ENCODE measurements around the gene RAD50.

Gene RAD50

DNA sequence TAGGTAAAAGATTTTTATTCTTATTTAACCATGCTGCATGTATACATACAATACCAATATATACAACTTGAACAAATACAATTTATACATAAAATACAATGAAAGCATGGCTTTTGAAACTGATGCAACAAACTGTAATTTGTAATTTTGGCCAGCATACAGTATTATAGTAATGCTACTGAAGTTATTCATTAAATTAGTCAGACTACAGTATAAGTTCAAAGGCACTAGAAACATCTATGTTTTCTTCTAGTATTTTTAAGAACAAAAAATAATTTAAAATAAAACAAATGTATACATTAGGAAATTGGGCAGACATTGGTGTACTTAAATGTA, 135.8 kb downstream of the RAD50 start:
- Histone ChIP-seq H3K4me3 (ENCODE audit: severe bottlenecking) (no peak overlapping the region), H3K27ac (ENCODE audit: poor library complexity, severe bottlenecking) (no peak overlapping the region), H3K36me3 (ENCODE audit: low read depth) (peaks cover 25% of the 10 kb centered on the region), H3K27me3 (ENCODE audit: insufficient read depth, poor library complexity, severe bottlenecking) (no peaks in the 10 kb centered on the region), H3K9me3 (ENCODE audit: severe bottlenecking) (no peaks in the 10 kb centered on the region), H3K4me1 (ENCODE audit: insufficient read depth, poor library complexity, severe bottlenecking) (no peaks in the 10 kb centered on the region)
- TF ChIP-seq, protein P1, sequence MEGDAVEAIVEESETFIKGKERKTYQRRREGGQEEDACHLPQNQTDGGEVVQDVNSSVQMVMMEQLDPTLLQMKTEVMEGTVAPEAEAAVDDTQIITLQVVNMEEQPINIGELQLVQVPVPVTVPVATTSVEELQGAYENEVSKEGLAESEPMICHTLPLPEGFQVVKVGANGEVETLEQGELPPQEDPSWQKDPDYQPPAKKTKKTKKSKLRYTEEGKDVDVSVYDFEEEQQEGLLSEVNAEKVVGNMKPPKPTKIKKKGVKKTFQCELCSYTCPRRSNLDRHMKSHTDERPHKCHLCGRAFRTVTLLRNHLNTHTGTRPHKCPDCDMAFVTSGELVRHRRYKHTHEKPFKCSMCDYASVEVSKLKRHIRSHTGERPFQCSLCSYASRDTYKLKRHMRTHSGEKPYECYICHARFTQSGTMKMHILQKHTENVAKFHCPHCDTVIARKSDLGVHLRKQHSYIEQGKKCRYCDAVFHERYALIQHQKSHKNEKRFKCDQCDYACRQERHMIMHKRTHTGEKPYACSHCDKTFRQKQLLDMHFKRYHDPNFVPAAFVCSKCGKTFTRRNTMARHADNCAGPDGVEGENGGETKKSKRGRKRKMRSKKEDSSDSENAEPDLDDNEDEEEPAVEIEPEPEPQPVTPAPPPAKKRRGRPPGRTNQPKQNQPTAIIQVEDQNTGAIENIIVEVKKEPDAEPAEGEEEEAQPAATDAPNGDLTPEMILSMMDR (IDR thresholded peaks at IDR 0.05; ENCODE audit: poor library complexity, severe bottlenecking) = no peak
- DNase-seq (ENCODE audit: low spot score) = no peak
- no peak for ATAC-seq (ENCODE audit: low read depth)

Data from RWPE2 (cell line).